GM12864 (cell line): ENCODE measurements around the gene NMNAT2.

Experiments used
- DNase-seq: peaks from one replicate; pipeline ENCODE4 v3.0.0-alpha.2; 2011; ENCODE audit warnings: low read depth
- H3K4me3 ChIP-seq: 2 replicates; pipeline ENCODE4 v1.5.1; 2011; ENCODE audit warnings: mild to moderate bottlenecking, low read depth, low read length, control low read depth
- CTCF ChIP-seq: IDR thresholded peaks from 2 replicates; pipeline ENCODE4 v1.5.1; 2011; ENCODE audit warnings: low read depth, mild to moderate bottlenecking, moderate library complexity, low read length, control low read depth, inconsistent platforms; ENCODE audit errors: missing control alignments

The NMNAT2 gene

GRCh38 chr1:183368213-183369108 is 49.7 kb downstream of the NMNAT2 start:
- DNase-seq, result no peak
- no peak for TF ChIP-seq CTCF
- no peak overlapping the region for H3K4me3 ChIP-seq

GRCh38 chr1:183366116-183366515 is 52.1 kb downstream of the NMNAT2 start:
- H3K4me3 ChIP-seq, result no peak overlapping the region
- TF ChIP-seq CTCF, result no peak
- DNase-seq, result no peak

- DNase-seq, result no peak
- TF ChIP-seq CTCF, result no peak
- H3K4me3 ChIP-seq, result no peak overlapping the region
Observed at GRCh38 chr1:183365676-183366075, 52.5 kb downstream of the NMNAT2 start.

GRCh38 chr1:183365093-183365492 is 53.1 kb downstream of the NMNAT2 start:
- DNase-seq, result no peak
- no peak overlapping the region for H3K4me3 ChIP-seq
- TF ChIP-seq CTCF, result no peak

GRCh38 chr1:183363972-183364371 is 54.2 kb downstream of the NMNAT2 start:
- no peak for DNase-seq
- H3K4me3 ChIP-seq, result no peak overlapping the region
- TF ChIP-seq CTCF, result no peak

- no peak overlapping the region for H3K4me3 ChIP-seq
- TF ChIP-seq CTCF, result no peak
- DNase-seq, result no peak
Observed at GRCh38 chr1:183361081-183361480, 57.1 kb downstream of the NMNAT2 start.

GRCh38 chr1:183360473-183360872 is 57.7 kb downstream of the NMNAT2 start:
- no peak for TF ChIP-seq CTCF
- no peak for DNase-seq
- no peak overlapping the region for H3K4me3 ChIP-seq
